IMR-90 (cell line): ENCODE measurements around the gene CLOCK. TPM values are rescaled to one million over a fixed set of nuclear protein-coding genes. Genes with fewer than 3 reads are reported as not detected.

Source experiments
- ATAC-seq: fragments of 200-7000 bp; cut with Tn5 transposase; 2 replicates; pipeline ENCODE4 v1.9.1; 2020; ENCODE audit warnings: low read depth, mild to moderate bottlenecking, moderate library complexity
- BruUV-seq: library from RNA; stranded (reverse); fragments of 400-500 nt; replicated peaks from 2 replicates; lab custom pipeline; 2021; lab: Mats Ljungman, UMichigan
- CTCF ChIA-PET: fragments of 300-600 bp; formaldehyde crosslinking; extraction: SDS; loops from one replicate; lab custom pipeline; 2021; ENCODE audit warnings: antibody characterized with exemption; lab: Yijun Ruan, JAX
- POLR2A ChIA-PET: fragments of 300-600 bp; sonication (Branson Sonifier 250); formaldehyde crosslinking; loops from one replicate; lab custom pipeline; 2022; ENCODE audit warnings: antibody characterized with exemption; ENCODE audit not compliant: unreplicated experiment; lab: Charles Lee
- DNase-seq: peaks from one replicate; pipeline ENCODE4 v3.0.0; 2013
- H2AFZ ChIP-seq: replicated peaks from 2 replicates; pipeline ENCODE3; 2013; ENCODE audit warnings: low read length, mild to moderate bottlenecking; ENCODE audit not compliant: poor library complexity
- H2AK5ac ChIP-seq: 2 replicates; pipeline ENCODE4 v1.6.1; 2013; ENCODE audit warnings: low read depth, low read length, inconsistent platforms
- H2AK9ac ChIP-seq: replicated peaks from 2 replicates; pipeline ENCODE3; 2013; ENCODE audit warnings: mild to moderate bottlenecking, low read depth, low read length, moderate library complexity; ENCODE audit not compliant: poor library complexity
- H2BK120ac ChIP-seq: 2 replicates; pipeline ENCODE4 v1.6.1; 2013; ENCODE audit warnings: low read depth, low read length, inconsistent platforms
- H2BK15ac ChIP-seq: 3 replicates; pipeline ENCODE4 v1.6.1; 2013; ENCODE audit warnings: low read depth, low read length, inconsistent platforms
- H2BK20ac ChIP-seq: 2 replicates; pipeline ENCODE4 v1.6.1; 2013; ENCODE audit warnings: low read depth, mild to moderate bottlenecking, inconsistent platforms, low read length, moderate library complexity
- H2BK5ac ChIP-seq: 2 replicates; pipeline ENCODE4 v1.6.1; 2013; ENCODE audit warnings: mild to moderate bottlenecking, low read depth, low read length, inconsistent platforms; ENCODE audit not compliant: poor library complexity, severe bottlenecking
- H3K14ac ChIP-seq: replicated peaks from 2 replicates; pipeline ENCODE4 v1.6.1; 2013; ENCODE audit warnings: low read depth, low read length, inconsistent platforms
- H3K18ac ChIP-seq: 2 replicates; pipeline ENCODE4 v1.6.1; 2013; ENCODE audit warnings: low read depth, low read length, control low read depth
- H3K23ac ChIP-seq: 2 replicates; pipeline ENCODE4 v1.6.1; 2013; ENCODE audit warnings: low read depth, low read length, inconsistent platforms
- H3K27ac ChIP-seq: 2 replicates; pipeline ENCODE4 v1.5.1; 2013; ENCODE audit warnings: mild to moderate bottlenecking, control low read depth, low read length; ENCODE audit not compliant: insufficient read depth
- H3K27me3 ChIP-seq: 2 replicates; pipeline ENCODE4 v1.6.1; 2013; ENCODE audit warnings: low read length; ENCODE audit not compliant: control insufficient read depth, insufficient read depth
- H3K36me3 ChIP-seq: 2 replicates; pipeline ENCODE4 v1.6.1; 2013; ENCODE audit warnings: low read length, mixed read lengths; ENCODE audit not compliant: control insufficient read depth, insufficient read depth
- H3K4ac ChIP-seq: 2 replicates; pipeline ENCODE4 v1.6.1; 2013; ENCODE audit warnings: low read depth, low read length, inconsistent platforms
- H3K4me1 ChIP-seq: 2 replicates; pipeline ENCODE4 v1.6.1; 2013; ENCODE audit warnings: low read length, mixed read lengths; ENCODE audit not compliant: control insufficient read depth, insufficient read depth
- H3K4me2 ChIP-seq: 2 replicates; pipeline ENCODE4 v1.6.1; 2013; ENCODE audit warnings: low read depth, mild to moderate bottlenecking, control low read depth, low read length, moderate library complexity
- H3K4me3 ChIP-seq: 2 replicates; pipeline ENCODE4 v1.5.1; 2013; ENCODE audit warnings: low read depth, mild to moderate bottlenecking, control low read depth, low read length, moderate library complexity; ENCODE audit not compliant: insufficient read depth
- H3K56ac ChIP-seq: 2 replicates; pipeline ENCODE4 v1.6.1; 2013; ENCODE audit warnings: low read length, inconsistent platforms; ENCODE audit not compliant: insufficient read depth; ENCODE audit errors: extremely low read depth
- H3K79me1 ChIP-seq, 2 experiments: 2 replicates each; pipeline ENCODE4 v1.6.1; 2013; ENCODE audit warnings: low read length in 2 of 2, inconsistent platforms in 1 of 2, low read depth in 1 of 2
- H3K9ac ChIP-seq: 2 replicates; pipeline ENCODE4 v1.6.1; 2013; ENCODE audit warnings: low read depth, low read length, control low read depth
- H3K9me1 ChIP-seq: 2 replicates; pipeline ENCODE4 v1.6.1; 2013; ENCODE audit warnings: low read length, inconsistent platforms; ENCODE audit not compliant: insufficient read depth
- H3K9me3 ChIP-seq: 2 replicates; pipeline ENCODE4 v1.6.1; 2013; ENCODE audit warnings: low read length; ENCODE audit not compliant: control insufficient read depth, insufficient read depth
- H4K20me1 ChIP-seq: 2 replicates; pipeline ENCODE4 v1.6.1; 2013; ENCODE audit warnings: low read length, inconsistent platforms; ENCODE audit not compliant: insufficient read depth
- H4K5ac ChIP-seq: 2 replicates; pipeline ENCODE4 v1.6.1; 2013; ENCODE audit warnings: mild to moderate bottlenecking, low read depth, low read length, control low read depth
- H4K8ac ChIP-seq, 2 experiments: 2 replicates each; pipeline ENCODE4 v1.6.1; 2013; ENCODE audit warnings: low read depth in 2 of 2, low read length in 2 of 2, control low read depth in 1 of 2, inconsistent platforms in 1 of 2
- H4K91ac ChIP-seq: 2 replicates; pipeline ENCODE4 v1.6.1; 2013; ENCODE audit warnings: low read depth, low read length, inconsistent platforms; ENCODE audit not compliant: insufficient read depth
- BHLHE40 ChIP-seq: fragments of 150-350 bp; IDR thresholded peaks from 2 replicates; pipeline ENCODE4 v1.6.1; 2016; ENCODE audit warnings: mild to moderate bottlenecking, low read depth, low read length
- CEBPB ChIP-seq: IDR thresholded peaks from 2 replicates; pipeline ENCODE4 v1.6.1; 2012; ENCODE audit warnings: low read depth, low read length, improper control_type of control experiment
- CHD1 ChIP-seq: IDR thresholded peaks from 2 replicates; pipeline ENCODE4 v1.6.1; 2012; ENCODE audit warnings: low read depth, low read length, improper control_type of control experiment
- CTCF ChIP-seq: conservative IDR thresholded peaks from 2 replicates; pipeline ENCODE4 v1.5.1; 2012; ENCODE audit warnings: mild to moderate bottlenecking, low read depth, low read length, improper control_type of control experiment
- ELK1 ChIP-seq: fragments of 150-350 bp; IDR thresholded peaks from 2 replicates; pipeline ENCODE4 v1.6.1; 2016; ENCODE audit warnings: low read depth, mild to moderate bottlenecking, low read length, moderate library complexity, borderline replicate concordance
- FOS ChIP-seq: fragments of 150-350 bp; IDR thresholded peaks from 2 replicates; pipeline ENCODE4 v1.6.1; 2016; ENCODE audit warnings: low read depth, low read length
- MAFK ChIP-seq: IDR thresholded peaks from 2 replicates; pipeline ENCODE4 v1.6.1; 2012; ENCODE audit warnings: low read depth, low read length, improper control_type of control experiment
- MAZ ChIP-seq: IDR thresholded peaks from 2 replicates; pipeline ENCODE4 v1.6.1; 2012; ENCODE audit warnings: low read depth, mild to moderate bottlenecking, low read length, improper control_type of control experiment, moderate library complexity, borderline replicate concordance
- MXI1 ChIP-seq: IDR thresholded peaks from 2 replicates; pipeline ENCODE4 v1.6.1; 2012; ENCODE audit warnings: low read depth, mild to moderate bottlenecking, low read length, moderate library complexity, borderline replicate concordance
- NFE2L2 ChIP-seq: fragments of 150-350 bp; IDR thresholded peaks from 2 replicates; pipeline ENCODE4 v1.6.1; 2016; ENCODE audit warnings: low read depth, mild to moderate bottlenecking, low read length
- POLR2A ChIP-seq: IDR thresholded peaks from 2 replicates; pipeline ENCODE4 v1.6.1; 2012; ENCODE audit warnings: mild to moderate bottlenecking, low read depth, low read length
- RAD21 ChIP-seq: IDR thresholded peaks from 2 replicates; pipeline ENCODE4 v1.6.1; 2012; ENCODE audit warnings: low read length, improper control_type of control experiment
- RCOR1 ChIP-seq: IDR thresholded peaks from 2 replicates; pipeline ENCODE4 v1.6.1; 2012; ENCODE audit warnings: mild to moderate bottlenecking, low read length, improper control_type of control experiment; ENCODE audit not compliant: insufficient replicate concordance
- RFX5 ChIP-seq: IDR thresholded peaks from 2 replicates; pipeline ENCODE4 v1.8.0; 2012; ENCODE audit warnings: low read depth, mild to moderate bottlenecking, low read length, moderate library complexity
- SMC3 ChIP-seq: fragments of 150-350 bp; IDR thresholded peaks from 2 replicates; pipeline ENCODE4 v1.6.1; 2016; ENCODE audit warnings: low read depth, mild to moderate bottlenecking, antibody characterized with exemption, low read length, moderate library complexity
- USF2 ChIP-seq: fragments of 150-350 bp; IDR thresholded peaks from 2 replicates; pipeline ENCODE4 v1.6.1; 2017; ENCODE audit warnings: mild to moderate bottlenecking, antibody characterized with exemption, low read length, low read depth
- WGBS, 2 experiments: methylation state at CpG; one replicate each; pipeline versions ENCODE4 v1.1.5 to v1.1.7; 2013; ENCODE audit warnings: missing lambda C conversion rate in 2 of 2; ENCODE audit not compliant: insufficient read length in 1 of 2; ENCODE audit errors: extremely low coverage in 2 of 2; 5-methylcytosine and 5-hydroxymethylcytosine counted together
- dilution Hi-C: fragments of 300-500 bp; cut with HindIII; formaldehyde crosslinking; loops from one replicate; pipeline ENCODE4 v1.14.3; 2018; ENCODE audit warnings: low sequenced_read_pairs; ENCODE audit not compliant: unreplicated experiment
- in situ Hi-C: fragments of 300-500 bp; cut with MboI; formaldehyde crosslinking; loops from 3 replicates; pipeline ENCODE4 v1.14.3; 2019; ENCODE audit warnings: low sequenced_read_pairs, inconsistent platforms, mixed read lengths
- intact Hi-C: fragments of 100-400 bp; cut with micrococcal nuclease; formaldehyde crosslinking; loops from 2 replicates; pipeline ENCODE4 v1.10.0; 2022
- polyA plus RNA-seq, 3 experiments: library from polyadenylated mRNA; depleted of rRNA; stranded (reverse); fragments of >200 nt; gene quantifications; 2 replicates each; pipeline ENCODE4 v1.2.3, GENCODE V29; 2012; ENCODE audit warnings: low replicate concordance in 1 of 3
- total RNA-seq: library from RNA; depleted of rRNA; stranded (reverse); fragments of >200 nt; gene quantifications from 2 replicates; pipeline ENCODE4 v1.2.3, GENCODE V29; 2012

CLOCK gene
- total and polyA plus RNA-seq, 2 of the 4 experiments (the other 2 are of a cell fraction): 7.3 to 53.4 TPM

GRCh38 chr4:55574252-55574651 is 27.5 kb upstream of the CLOCK start:
- intact Hi-C loops: no loop called here
- no TSS peak for BruUV-seq

More at GRCh38 chr4:55574252-55574651, 27.5 kb upstream of the CLOCK start:
- no peak overlapping the region for H3K56ac ChIP-seq
- no peak overlapping the region for H3K4ac ChIP-seq
- H3K4me1 ChIP-seq: no peaks in the 10 kb centered on the region
- no peak for TF ChIP-seq ELK1
- TF ChIP-seq NFE2L2: no peak
- no peak for TF ChIP-seq CHD1
- TF ChIP-seq SMC3: no peak
- no peak for TF ChIP-seq CTCF
- no peak for TF ChIP-seq CEBPB
- TF ChIP-seq POLR2A: no peak
- no peak for TF ChIP-seq RCOR1
- TF ChIP-seq MAZ: no peak
- TF ChIP-seq MAFK: no peak
- no peak for TF ChIP-seq BHLHE40
- no peak for TF ChIP-seq MXI1
- TF ChIP-seq RAD21: no peak
- no peak for TF ChIP-seq USF2
- TF ChIP-seq RFX5: no peak
- no peak for TF ChIP-seq FOS
- H4K5ac ChIP-seq: no peak overlapping the region
- no CpG with 5 or more reads among the region's 1 CpG for WGBS, 2 experiments
- H3K79me1 ChIP-seq: no peaks in the 10 kb centered on the region
- H3K27ac ChIP-seq: no peak overlapping the region
- no peak overlapping the region for H3K9ac ChIP-seq
- no peak for ATAC-seq
- H2AFZ ChIP-seq: no peak overlapping the region
- H3K14ac ChIP-seq: no peak overlapping the region
- no peak overlapping the region for H2AK9ac ChIP-seq
- ChIA-PET CTCF (no interaction called here), POLR2A (no interaction called here)
- no peak overlapping the region for H3K18ac ChIP-seq
- no peak overlapping the region for H4K8ac ChIP-seq
- H3K23ac ChIP-seq: no peak overlapping the region
- no peak overlapping the region for H2BK20ac ChIP-seq
- dilution Hi-C loops: no loop called here
- H3K4me3 ChIP-seq: no peak overlapping the region
- no peaks in the 10 kb centered on the region for H3K9me1 ChIP-seq
- no peak overlapping the region for H2BK120ac ChIP-seq
- H2BK15ac ChIP-seq: no peak overlapping the region
- no peak overlapping the region for H2BK5ac ChIP-seq
- H3K4me2 ChIP-seq: no peak overlapping the region
- in situ Hi-C loops: loop anchor here (25.0 kb wide), 1 partner anchor 562 kb away; no protein-coding TSS in a partner anchor
- H4K20me1 ChIP-seq: no peaks in the 10 kb centered on the region
- peaks cover 4% of the 10 kb centered on the region; the same call in 1 of the 2 replicates for H3K9me3 ChIP-seq
- H3K36me3 ChIP-seq: no peaks in the 10 kb centered on the region
- no peak overlapping the region for H2AK5ac ChIP-seq
- H4K91ac ChIP-seq: no peak overlapping the region
- no peaks in the 10 kb centered on the region; the same call in 1 of the 2 replicates for H3K27me3 ChIP-seq
- no peak for DNase-seq
